ENCODE measurements around the gene SGMS2. TPM values are rescaled to one million over a fixed set of nuclear protein-coding genes. Genes with fewer than 3 reads are reported as not detected.

SGMS2 gene
- total RNA-seq (ENCODE audit: unreplicated experiment), result 0.26 TPM
- long read RNA-seq, result 0 reads

GRCh38 chr4:107824350-107825071 is at the start of gene SGMS2:
TSS of gene SGMS2 (plus strand) at chr4:107824932. CDS start at chr4:107895554, 70,622 bp downstream.
- TF ChIP-seq, protein P1, sequence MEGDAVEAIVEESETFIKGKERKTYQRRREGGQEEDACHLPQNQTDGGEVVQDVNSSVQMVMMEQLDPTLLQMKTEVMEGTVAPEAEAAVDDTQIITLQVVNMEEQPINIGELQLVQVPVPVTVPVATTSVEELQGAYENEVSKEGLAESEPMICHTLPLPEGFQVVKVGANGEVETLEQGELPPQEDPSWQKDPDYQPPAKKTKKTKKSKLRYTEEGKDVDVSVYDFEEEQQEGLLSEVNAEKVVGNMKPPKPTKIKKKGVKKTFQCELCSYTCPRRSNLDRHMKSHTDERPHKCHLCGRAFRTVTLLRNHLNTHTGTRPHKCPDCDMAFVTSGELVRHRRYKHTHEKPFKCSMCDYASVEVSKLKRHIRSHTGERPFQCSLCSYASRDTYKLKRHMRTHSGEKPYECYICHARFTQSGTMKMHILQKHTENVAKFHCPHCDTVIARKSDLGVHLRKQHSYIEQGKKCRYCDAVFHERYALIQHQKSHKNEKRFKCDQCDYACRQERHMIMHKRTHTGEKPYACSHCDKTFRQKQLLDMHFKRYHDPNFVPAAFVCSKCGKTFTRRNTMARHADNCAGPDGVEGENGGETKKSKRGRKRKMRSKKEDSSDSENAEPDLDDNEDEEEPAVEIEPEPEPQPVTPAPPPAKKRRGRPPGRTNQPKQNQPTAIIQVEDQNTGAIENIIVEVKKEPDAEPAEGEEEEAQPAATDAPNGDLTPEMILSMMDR (IDR thresholded peaks at IDR 0.05; ENCODE audit: unreplicated experiment), result no peak
- H3K4me3 Mint-ChIP-seq (ENCODE audit: unreplicated experiment), result peak within 1 kb of the TSS; percentile 90
- peak; percentile 44 for DNase-seq (ENCODE audit: low spot score)
- peaks cover 14% of the 10 kb centered on the region for H3K27me3 Mint-ChIP-seq (ENCODE audit: unreplicated experiment)
- H3K4me1 Mint-ChIP-seq (ENCODE audit: unreplicated experiment), result peaks cover 5% of the 10 kb centered on the region
- H3K9me3 Mint-ChIP-seq (ENCODE audit: unreplicated experiment), result no peaks in the 10 kb centered on the region
- H3K27ac Mint-ChIP-seq (ENCODE audit: unreplicated experiment), result no peak within 1 kb of the TSS
- no peaks in the 10 kb centered on the region for H3K36me3 Mint-ChIP-seq (ENCODE audit: low read depth, unreplicated experiment)

GRCh38 chr4:107777890-107778289 is 46.8 kb upstream of the SGMS2 start:
- no peak for DNase-seq (ENCODE audit: low spot score)
- no peaks in the 10 kb centered on the region for H3K36me3 Mint-ChIP-seq (ENCODE audit: low read depth, unreplicated experiment)
- H3K27me3 Mint-ChIP-seq (ENCODE audit: unreplicated experiment), result peaks cover 1% of the 10 kb centered on the region
- TF ChIP-seq, protein P1 (IDR thresholded peaks at IDR 0.05; ENCODE audit: unreplicated experiment), result no peak
- H3K9me3 Mint-ChIP-seq (ENCODE audit: unreplicated experiment), result no peaks in the 10 kb centered on the region
- H3K4me3 Mint-ChIP-seq (ENCODE audit: unreplicated experiment), result no peak overlapping the region
- H3K27ac Mint-ChIP-seq (ENCODE audit: unreplicated experiment), result no peak overlapping the region
- no peaks in the 10 kb centered on the region for H3K4me1 Mint-ChIP-seq (ENCODE audit: unreplicated experiment)

GRCh38 chr4:107778784-107779530 is 45.8 kb upstream of the SGMS2 start:
- no peak overlapping the region for H3K27ac Mint-ChIP-seq (ENCODE audit: unreplicated experiment)
- no peaks in the 10 kb centered on the region for H3K4me1 Mint-ChIP-seq (ENCODE audit: unreplicated experiment)
- no peaks in the 10 kb centered on the region for H3K36me3 Mint-ChIP-seq (ENCODE audit: low read depth, unreplicated experiment)

DNA sequence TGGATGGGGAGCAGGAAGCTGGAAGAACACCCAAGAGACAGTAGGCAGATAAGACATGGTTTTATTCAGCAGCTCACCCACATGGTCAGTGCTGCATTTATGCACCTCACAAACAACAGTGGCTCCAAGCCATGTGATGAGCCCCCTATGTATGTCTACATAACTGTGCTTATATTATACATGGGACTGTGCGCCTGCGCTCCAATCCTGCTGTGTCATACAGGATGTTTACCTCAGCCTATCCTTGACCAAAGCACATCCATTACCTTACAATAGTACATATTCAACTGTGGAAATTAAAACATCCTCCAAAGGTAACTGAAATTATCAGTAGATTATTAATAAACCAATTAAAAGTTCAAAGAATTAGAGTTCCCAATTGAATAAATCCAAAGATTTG is 44.1 kb upstream of the SGMS2 start:
- H3K9me3 Mint-ChIP-seq (ENCODE audit: unreplicated experiment), result no peaks in the 10 kb centered on the region

More at GRCh38 chr4:107778784-107779530, 45.8 kb upstream of the SGMS2 start:
- H3K9me3 Mint-ChIP-seq (ENCODE audit: unreplicated experiment), result no peaks in the 10 kb centered on the region
- TF ChIP-seq, protein P1 (IDR thresholded peaks at IDR 0.05; ENCODE audit: unreplicated experiment), result no peak
- no peak overlapping the region for H3K4me3 Mint-ChIP-seq (ENCODE audit: unreplicated experiment)
- no peaks in the 10 kb centered on the region for H3K27me3 Mint-ChIP-seq (ENCODE audit: unreplicated experiment)
- DNase-seq (ENCODE audit: low spot score), result no peak

More for the DNA sequence above, 44.1 kb upstream of the SGMS2 start:
- H3K27ac Mint-ChIP-seq (ENCODE audit: unreplicated experiment), result no peak overlapping the region
- TF ChIP-seq, protein P1 (IDR thresholded peaks at IDR 0.05; ENCODE audit: unreplicated experiment), result no peak
- no peaks in the 10 kb centered on the region for H3K4me1 Mint-ChIP-seq (ENCODE audit: unreplicated experiment)
- no peaks in the 10 kb centered on the region for H3K36me3 Mint-ChIP-seq (ENCODE audit: low read depth, unreplicated experiment)
- H3K4me3 Mint-ChIP-seq (ENCODE audit: unreplicated experiment), result no peak overlapping the region
- no peaks in the 10 kb centered on the region for H3K27me3 Mint-ChIP-seq (ENCODE audit: unreplicated experiment)
- no peak for DNase-seq (ENCODE audit: low spot score)

Measured in endothelial cell (in vitro differentiated cells).